EL (cell line): ENCODE results near the gene NINJ2.

ENCODE experiments used
- DNase-seq: peaks from one replicate; pipeline ENCODE4 v3.0.0-alpha.2; 2016

NINJ2 gene

DNA sequence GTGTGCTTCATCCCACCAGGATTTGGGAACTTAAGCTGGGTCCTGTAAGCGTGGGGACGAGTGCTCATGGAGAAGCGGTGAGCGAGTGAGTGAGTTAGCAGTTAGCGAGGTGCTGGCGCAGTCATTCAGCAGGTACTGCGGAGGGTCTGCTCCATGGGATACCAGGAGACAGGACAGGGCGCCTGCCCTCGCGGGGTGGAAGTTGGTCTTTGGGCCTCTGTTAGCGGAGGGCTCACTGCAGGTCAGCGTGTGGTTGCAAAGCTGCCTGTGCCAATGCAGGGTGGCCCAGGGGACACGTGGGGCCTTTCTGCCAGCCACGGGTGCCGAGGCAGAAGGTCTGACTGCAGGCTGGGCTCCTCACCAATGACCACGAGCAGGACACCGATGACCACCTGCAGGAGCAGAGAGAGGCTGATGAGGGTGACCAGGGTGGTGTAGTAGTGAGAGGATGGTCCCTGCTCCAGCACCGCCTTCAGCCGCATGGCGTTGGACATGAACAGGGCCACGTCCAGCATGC is 97.6 kb downstream of the NINJ2 start:
- DNase-seq: no peak

DNA sequence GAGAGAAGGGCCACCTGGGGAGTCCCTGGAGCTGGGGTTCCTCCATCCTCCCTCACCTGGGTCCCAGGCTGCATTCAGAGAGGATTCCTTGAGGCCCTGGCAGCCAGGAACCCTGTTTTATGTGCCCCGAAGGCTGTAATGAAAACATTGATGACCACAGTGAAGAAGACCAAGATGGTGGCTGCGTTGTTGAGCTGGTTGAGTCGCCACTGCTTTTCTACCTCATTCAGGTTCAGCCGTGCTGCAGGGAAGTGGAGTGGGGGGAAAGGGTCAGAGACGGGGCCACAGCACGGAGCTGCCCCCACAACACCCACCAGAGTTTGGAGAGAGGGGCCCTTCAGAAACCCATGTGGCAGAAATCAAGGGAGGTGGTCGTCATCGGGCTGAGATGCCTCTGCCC is 98.1 kb downstream of the NINJ2 start:
- no peak for DNase-seq

DNA sequence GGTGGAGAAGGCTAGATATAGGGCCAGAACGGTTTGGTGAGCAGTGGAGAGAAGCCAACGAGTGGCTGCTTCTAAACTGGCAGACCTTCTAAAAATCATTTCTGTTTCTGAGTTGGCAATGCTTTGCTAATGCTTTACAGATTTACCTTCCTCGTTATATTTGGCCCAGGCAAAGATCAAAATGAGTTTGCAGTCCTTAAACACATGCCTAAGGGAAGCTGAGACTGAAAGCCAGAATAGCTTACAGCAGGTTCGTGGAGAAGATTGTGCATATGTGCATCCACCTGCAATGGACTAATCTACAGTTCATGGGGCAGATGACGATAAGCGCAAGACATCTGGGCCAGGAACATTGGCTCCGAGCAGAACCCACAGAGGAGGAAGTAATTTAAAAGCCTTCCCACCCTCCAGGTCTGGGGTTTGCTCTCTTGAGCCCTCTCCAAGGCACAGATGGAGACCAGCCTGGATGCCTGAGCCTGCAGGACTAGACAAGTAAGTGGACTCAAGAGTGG is 99.4 kb downstream of the NINJ2 start:
- DNase-seq: no peak

DNA sequence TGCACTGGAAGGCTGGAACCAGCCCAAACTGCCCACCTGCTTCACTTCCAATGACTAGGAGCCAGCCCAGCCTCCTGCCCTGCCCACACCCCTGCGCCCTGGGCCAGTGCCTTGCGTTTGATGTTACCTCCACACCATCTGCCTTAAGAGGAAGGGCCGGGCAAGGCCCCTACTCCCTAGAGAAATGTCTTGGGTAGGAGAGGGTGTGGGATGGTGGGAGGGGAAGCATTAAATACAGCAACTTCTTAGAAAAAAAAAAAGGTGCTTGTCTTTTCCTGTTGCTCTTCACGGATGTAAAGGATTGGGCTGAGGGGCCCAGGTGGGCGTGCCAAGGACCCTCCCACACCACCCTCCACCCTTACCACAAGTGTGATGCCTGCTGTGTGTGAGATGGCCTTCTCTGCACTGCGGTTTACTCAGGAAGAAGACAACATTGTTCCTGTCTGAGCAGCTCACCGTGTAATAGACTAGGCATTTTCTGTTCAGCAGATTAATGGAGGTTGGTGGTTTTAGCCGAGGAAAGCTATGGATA is 99.9 kb downstream of the NINJ2 start:
- no peak for DNase-seq

DNA sequence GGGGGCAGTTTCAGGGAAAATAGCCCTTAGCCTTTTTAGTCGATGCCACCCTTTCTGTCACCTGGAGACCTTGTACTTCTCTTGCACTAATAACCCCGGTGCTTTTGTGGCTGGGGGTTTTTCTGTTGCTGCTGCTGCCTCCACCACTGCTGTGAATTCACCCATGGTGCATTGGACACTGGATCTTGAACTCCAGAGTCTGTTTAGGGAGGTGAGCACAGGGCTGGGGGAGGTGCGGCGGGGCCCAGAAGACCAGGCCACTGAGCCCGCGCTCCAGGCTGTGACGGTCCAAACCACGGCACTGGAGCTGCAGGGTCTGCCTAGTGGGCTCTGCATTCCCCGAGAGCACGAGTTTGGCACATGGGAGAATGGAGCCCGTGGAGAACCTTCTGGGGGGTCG is 100.6 kb downstream of the NINJ2 start:
- DNase-seq: no peak

DNA sequence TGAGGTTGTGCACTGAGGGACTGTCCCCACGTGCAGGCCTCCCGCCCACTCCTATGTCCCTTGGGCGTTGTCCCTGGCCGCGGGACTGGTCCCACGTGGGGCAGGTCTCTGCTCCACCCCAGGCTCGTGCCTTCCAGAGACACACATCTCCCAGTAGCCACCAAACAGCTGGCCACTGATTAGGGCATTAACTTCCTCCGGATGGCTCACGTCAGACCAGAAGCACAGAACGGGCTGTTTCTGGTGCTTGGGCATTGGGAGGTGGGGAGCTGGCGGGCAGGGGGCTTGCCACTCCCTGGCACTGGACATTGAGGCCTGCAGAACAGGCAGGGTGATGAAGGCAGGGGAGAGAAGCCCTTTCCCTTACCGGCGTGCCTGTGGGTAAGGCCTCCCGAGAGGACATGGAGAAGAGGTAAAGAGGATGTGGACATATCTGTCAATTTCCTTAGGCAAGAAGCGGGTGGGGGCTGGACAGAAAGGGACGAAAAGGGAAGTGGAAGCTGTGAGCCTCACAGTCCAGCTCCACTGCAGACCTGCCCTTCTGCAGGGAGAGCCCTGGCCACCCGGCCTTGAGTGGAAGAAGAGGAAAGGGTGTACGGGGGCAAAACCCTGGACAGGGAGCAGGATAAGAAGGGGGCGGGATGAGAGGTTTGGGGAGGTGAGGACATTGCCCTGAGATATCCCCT is 101.2 kb downstream of the NINJ2 start:
- DNase-seq: no peak

DNA sequence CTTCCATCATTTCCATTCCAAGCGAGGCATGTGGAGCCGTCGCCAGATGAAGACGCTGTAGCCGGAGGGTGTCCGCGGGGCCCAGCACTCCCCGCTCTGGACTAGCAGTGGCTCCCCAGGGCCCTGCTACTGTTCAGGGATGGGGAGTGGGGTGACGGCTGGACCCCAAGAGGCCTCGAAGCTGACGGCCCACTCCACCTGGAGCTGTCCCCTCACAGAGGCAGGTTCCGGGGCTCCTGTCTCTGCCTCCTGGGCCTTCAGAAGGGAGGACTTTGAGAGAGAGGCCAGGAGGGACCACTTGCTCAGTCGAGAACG is 101.9 kb downstream of the NINJ2 start:
- DNase-seq: no peak

DNA sequence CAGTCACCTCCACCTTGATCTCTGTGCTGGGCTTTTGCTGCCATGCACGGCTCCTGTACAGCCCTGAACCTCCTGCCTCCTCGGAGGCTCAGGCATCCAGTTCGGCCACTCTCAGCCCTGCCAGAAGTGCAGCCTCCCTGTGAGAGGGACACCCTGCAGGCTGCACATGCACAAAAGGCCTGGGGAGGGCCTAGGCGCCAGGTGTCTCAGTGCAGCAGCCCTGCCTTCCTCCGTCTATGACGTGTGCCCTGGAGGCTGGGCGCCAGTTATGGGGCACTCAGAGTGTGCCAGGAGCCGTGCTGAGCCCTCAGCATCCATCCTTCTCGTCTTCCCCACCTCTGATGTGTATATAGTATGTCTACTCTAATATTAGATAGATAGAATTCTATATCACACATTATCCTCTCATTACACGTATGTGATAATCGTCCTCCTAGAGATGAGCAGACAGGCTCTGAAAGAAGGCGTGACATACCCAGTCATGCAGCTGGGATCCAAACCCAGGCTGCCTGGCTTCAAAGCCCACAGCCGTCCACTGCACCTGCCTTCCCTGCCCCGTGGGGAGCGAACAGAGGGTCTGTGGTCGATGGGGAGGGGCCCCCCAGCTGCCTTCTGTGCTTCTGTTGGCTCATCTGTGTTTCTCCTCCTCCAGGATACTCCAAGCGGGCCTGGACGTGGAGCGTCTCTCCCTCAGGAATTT is 102.4 kb downstream of the NINJ2 start:
- no peak for DNase-seq

DNA sequence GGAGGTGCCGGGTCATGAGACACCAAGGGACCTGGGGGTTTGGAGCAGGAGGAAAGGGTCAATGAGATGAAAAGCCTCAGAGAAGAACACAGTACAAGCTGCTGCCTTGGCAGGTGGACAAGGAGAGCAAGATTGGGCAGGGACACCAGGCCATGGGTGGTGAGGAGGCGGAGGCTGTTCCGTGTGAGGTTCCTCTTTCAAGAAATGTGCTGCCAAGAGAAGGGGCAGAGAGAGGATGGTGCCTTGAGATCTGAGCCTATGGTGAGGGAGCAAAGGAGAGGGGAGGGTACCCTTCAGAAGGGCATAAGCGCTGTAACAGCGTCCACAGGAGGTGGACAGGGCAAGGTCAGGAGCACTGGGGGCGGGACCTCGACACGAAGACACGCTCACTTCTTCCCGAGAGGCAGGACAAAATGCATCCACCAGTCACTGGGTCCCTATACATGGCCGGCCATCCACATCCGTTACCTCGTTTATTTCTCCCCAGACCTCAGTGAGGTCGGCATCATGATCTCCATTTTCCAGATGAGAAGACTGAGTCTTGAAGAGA is 103.3 kb downstream of the NINJ2 start:
- no peak for DNase-seq

DNA sequence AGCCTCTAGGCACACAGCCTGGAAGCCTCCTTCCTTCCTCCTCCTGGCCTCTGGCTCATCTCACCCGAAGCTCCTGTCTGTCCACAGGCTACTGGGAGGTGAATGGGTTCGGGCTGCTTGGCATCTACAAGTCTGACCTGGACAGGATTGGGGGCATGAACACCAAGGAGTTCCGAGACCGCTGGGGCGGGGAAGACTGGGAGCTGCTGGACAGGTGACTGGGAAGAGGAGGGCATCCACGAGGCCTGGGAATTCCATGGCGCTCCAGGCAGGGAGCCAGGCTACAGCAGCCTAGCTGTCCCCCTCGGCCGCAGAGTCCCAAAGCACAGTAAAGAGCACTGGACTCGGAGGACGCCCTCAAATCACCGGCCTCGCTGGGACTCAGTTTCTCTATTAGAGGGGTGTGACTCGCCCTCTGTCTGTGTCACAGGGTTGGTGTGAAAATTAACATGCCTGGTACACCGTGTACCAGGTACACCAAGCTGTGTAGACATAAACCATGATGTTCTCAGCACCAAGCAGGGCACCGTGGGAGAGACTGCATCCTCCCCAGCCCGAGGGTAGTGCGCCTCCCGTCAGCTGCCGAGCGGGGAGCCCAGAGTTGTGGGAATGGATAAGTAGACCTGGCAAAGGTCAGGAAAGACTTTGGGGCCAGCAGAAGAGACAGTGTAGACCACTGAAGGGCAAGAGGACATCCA is 103.9 kb downstream of the NINJ2 start:
- DNase-seq: no peak

DNA sequence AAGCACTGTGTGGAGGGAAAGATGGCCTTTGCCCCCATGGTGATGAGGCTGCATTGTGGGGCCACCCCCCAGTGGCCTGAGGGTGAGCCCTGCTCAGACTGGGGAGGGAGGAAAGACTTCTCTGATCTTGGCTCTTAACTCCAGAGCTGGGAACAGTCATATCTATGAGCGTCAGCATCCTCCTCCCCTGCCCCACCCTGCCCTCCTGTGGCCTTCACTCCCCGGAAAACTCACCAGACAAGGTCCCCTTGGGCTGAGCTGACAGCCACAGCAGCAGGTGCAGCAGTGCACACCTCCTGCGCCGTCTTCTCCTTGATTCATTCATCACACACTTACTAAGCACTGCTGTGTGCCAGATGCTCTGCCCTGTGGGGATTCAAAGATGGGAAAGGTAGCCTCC is 104.7 kb downstream of the NINJ2 start:
- DNase-seq: no peak

DNA sequence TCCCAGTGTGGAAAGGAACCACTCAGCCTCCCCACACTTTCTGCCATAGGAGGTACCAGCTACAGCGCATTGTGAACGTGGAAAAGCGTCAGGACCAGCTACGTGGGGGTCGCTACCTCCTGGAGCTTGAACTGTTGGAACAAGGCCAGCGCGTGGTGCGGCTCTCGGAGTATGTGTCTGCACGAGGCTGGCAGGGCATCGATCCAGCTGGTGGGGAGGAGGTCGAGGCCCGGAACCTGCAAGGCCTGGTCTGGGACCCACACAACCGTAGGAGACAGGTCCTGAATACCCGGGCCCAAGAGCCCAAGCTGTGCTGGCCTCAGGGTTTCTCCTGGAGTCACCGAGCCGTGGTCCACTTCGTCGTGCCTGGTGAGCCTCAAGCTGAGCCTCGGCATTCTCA is 106.7 kb downstream of the NINJ2 start:
- no peak for DNase-seq

DNA sequence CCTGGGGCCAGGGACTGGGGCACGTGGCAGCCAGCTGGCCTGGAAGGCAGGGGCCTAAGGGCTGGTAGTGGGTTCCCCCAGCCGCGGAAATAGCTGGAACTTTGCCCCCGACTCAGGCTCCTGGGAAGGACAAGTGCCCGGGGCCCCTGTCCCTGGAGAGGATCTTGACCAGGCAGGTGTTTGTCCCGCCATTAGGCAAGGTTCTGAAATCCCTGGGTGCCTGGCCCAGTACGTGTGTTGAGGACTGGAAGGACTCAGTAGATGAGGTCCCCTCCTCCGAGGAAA is 109.3 kb downstream of the NINJ2 start:
- DNase-seq: no peak

DNA sequence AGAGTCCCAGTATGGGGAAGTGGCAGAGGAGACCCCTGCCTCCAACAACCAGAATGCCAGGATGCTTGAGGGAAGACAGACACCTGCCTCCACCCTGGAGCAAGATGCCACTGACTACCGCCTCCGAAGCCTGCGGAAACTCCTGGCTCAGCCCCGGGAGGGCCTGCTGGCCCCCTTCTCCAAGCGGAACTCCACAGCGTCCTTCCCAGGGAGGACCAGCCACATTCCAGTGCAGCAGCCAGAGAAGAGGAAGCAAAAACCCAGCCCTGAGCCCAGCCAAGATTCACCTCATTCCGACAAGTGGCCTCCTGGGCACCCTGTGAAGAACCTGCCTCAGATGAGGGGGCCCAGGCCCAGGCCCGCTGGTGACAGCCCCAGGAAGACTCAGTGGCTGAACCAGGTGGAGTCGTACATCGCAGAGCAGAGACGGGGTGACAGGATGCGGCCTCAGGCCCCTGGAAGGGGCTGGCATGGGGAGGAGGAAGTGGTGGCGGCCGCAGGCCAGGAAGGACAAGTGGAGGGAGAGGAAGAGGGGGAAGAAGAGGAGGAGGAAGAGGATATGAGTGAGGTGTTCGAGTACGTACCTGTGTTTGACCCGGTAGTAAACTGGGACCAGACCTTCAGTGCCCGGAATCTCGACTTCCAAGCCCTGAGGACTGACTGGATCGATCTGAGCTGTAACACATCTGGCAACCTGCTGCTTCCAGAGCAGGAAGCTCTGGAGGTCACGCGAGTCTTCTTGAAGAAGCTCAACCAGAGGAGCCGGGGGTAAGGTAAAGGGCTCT is 109.8 kb downstream of the NINJ2 start:
- DNase-seq: no peak

DNA sequence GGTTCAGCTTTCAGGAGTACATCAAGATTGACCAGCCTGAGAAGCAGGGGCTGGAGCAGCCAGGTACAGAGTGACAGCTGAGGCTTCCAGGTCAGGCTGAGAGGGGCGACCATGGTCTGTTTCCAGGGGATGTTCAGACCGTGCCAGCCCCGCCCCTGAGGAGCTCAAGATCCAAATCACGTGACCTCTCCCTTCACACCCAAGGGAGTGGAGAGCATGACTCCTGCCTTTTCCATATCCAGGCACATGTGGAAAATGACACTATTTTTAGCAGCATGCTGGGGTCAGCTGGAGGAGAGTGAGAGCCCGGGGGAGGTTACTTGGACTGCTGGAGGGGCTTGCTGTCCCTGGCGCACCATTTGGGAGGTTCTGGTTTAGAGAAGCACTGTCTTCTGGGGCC is 110.8 kb downstream of the NINJ2 start:
- no peak for DNase-seq

DNA sequence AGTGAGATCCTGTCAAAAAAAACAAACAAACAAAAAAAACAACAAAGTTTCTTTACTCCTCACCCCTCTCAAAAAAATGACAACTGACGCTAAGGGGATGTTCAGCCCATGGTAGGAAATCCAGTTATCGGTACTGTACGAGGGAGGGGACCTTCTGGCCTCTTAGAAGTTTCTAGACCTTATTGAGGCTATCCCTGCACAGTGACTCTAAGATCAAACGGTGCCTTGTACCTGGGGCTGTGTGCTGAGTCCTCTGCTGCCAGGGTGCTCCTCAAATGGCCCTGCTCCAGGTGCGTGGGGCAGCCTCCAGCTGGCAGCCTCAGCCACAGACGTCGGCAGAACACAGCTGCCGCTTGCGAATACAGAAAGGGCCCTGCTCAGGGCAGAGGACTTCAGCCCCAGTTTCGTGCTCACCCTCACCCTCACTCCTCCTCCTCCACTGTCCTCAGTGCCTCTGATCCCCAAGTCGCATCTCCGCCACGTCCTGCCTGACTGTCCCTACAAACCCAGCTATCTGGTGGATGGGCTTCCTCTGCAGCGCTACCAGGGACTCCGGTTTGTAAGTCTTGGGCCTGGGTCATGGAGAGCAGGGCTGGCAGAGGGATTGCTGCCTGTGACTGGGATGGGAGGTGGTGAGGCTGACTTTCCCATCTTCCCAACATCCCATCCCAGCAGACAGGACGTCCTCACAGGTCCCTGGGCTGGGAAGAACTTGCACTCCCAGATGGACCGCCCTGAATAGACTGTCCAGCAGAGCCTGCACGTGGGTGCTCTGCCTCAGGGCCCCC is 112.6 kb downstream of the NINJ2 start:
- no peak for DNase-seq

DNA sequence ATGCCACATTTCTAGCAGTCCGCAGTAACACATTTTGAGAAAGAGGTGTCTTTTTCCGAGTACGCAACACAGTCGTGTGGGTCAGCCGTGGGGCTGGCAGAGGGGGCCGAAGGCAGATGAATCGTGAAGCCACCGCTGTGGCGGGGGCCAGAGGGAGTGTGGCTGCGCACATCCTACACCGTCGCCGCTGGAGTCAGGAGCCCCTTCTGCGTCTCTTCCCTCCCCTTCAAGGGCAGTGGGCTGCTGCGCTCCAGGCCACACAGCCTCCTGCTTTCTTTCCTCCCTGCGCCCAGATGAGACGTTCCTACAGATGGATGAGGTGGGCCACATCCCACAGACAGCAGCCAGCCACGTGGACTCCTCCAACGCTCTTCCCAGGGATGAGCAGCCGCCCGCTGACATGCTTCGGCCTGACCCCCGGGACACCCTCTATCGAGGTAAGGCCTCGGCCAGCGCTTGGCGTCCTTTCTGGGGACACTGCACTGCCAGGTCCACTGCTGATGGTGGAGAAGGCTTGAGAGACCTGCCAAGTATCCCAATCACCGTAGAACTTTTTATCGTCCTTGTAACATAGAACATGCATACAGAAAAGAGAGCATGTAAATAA is 113.7 kb downstream of the NINJ2 start:
- DNase-seq: no peak

DNA sequence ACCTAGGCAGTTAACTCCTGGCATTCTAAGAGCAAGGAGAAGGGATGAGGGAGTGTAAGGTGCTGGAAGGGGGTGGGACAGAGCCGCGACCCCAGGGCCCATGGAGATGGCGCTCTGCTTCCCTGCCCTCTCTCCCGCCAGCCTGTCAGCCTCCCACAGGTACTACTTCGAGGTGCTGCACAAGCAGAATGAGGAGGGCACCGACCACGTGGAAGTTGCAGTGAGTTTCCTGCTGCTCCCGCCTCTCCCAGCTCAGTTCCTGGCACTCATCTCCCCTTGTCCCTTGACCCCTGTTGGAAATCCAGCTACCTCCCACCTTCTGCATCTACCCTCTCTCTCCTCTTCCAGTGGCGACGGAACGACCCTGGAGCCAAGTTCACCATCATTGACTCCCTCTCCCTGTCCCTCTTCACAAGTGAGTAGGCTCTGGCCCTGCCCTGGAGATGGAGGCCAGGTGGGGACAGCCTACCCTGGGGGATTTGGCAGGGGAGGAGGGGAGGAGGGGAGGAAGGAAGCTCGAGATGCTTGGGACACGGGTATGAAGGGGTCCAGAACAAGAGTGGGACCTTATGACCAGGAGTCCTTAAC is 115.3 kb downstream of the NINJ2 start:
- no peak for DNase-seq

DNA sequence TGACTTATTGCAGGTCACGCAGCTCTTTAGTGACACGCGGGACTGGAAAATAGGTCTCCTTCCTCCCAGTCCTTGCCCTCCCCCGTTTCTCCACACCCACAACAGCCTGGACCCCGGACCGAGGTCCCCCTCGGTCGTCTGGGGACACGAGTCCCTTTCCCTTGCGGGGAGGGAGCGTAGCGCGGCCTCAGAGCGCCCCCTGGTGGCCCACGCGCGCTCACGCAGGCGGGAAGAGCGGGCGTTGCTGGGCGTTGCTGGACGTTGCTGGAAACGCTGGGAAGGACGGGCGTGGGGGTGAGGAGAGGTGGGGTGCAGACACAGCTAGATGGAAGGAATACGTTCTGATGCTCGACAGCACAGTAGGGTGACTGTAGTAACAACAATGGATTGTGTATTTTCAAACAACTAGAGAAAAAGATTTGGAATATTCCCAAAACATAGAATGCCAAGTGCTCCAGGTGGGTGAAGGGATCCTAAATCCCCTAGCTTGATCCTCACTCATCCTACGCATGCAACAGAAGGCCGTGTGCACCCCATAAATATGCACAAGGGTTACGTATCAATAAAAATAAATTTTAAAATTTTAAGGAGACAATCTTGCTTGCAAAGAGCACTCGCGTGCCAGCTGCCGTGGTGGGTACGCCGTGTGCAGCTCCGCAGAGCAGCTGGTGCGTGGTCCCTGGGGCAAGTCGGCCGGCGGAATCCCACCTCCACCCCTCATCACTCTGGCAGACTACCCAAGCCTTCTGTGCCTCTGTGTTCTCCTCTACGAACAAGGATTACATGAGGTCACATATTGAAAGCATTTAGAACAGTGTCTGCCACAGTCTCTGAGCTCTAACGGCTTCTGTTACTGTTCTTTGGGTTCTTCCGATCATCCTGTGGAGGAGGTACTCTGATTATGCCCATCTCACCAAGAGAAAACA is 116.1 kb downstream of the NINJ2 start:
- peak; percentile 60 for DNase-seq
